Measurements from ENCODE around the gene TMPRSS11B.

The TMPRSS11B gene

GRCh38 chr4:68183417-68183816, 62.1 kb downstream of the TMPRSS11B start:
- Histone ChIP-seq H3K27ac (replicated peaks) (no peak overlapping the region), H3K27me3 (ENCODE audit: insufficient read depth, poor library complexity, severe bottlenecking) (no peaks in the 10 kb centered on the region), H3K4me3 (replicated peaks; ENCODE audit: insufficient read depth, low read length) (no peak overlapping the region)
- TF ChIP-seq POLR2AphosphoS5 (IDR thresholded peaks at IDR 0.05; ENCODE audit: low read depth) (no peak), SPI1 (IDR thresholded peaks at IDR 0.05; ENCODE audit: borderline replicate concordance, low read depth) (no peak), GABPA (IDR thresholded peaks at IDR 0.05; ENCODE audit: low read depth) (no peak), REST (IDR thresholded peaks at IDR 0.05; ENCODE audit: insufficient replicate concordance, low read depth) (no peak), CTCF (IDR thresholded peaks at IDR 0.05; ENCODE audit: insufficient read depth, low read length) (no peak)
- no peak for DNase-seq (ENCODE audit: low read depth in 1 of 2, low spot score in 1 of 2)

- TF ChIP-seq POLR2AphosphoS5 (IDR thresholded peaks at IDR 0.05; ENCODE audit: low read depth) (no peak), GABPA (IDR thresholded peaks at IDR 0.05; ENCODE audit: low read depth) (no peak), SPI1 (IDR thresholded peaks at IDR 0.05; ENCODE audit: borderline replicate concordance, low read depth) (no peak), REST (IDR thresholded peaks at IDR 0.05; ENCODE audit: insufficient replicate concordance, low read depth) (no peak), CTCF (IDR thresholded peaks at IDR 0.05; ENCODE audit: insufficient read depth, low read length) (no peak)
- H3K4me3 ChIP-seq (replicated peaks; ENCODE audit: insufficient read depth, low read length), result no peak overlapping the region
- DNase-seq (ENCODE audit: low read depth in 1 of 2, low spot score in 1 of 2), result no peak
- no peaks in the 10 kb centered on the region for H3K27me3 ChIP-seq (ENCODE audit: insufficient read depth, poor library complexity, severe bottlenecking)
- no peak overlapping the region for H3K27ac ChIP-seq (replicated peaks)
Observed at GRCh38 chr4:68182382-68182820, 63.1 kb downstream of the TMPRSS11B start.

- no peak for DNase-seq (ENCODE audit: low read depth in 1 of 2, low spot score in 1 of 2)
- Histone ChIP-seq H3K4me3 (replicated peaks; ENCODE audit: insufficient read depth, low read length) (no peak overlapping the region), H3K27ac (replicated peaks) (no peak overlapping the region), H3K27me3 (ENCODE audit: insufficient read depth, poor library complexity, severe bottlenecking) (no peaks in the 10 kb centered on the region)
- TF ChIP-seq POLR2AphosphoS5 (IDR thresholded peaks at IDR 0.05; ENCODE audit: low read depth) (no peak), GABPA (IDR thresholded peaks at IDR 0.05; ENCODE audit: low read depth) (no peak), SPI1 (IDR thresholded peaks at IDR 0.05; ENCODE audit: borderline replicate concordance, low read depth) (no peak), CTCF (IDR thresholded peaks at IDR 0.05; ENCODE audit: insufficient read depth, low read length) (no peak), REST (IDR thresholded peaks at IDR 0.05; ENCODE audit: insufficient replicate concordance, low read depth) (no peak)
Observed at GRCh38 chr4:68180849-68181526, 64.5 kb downstream of the TMPRSS11B start.

Data from HL-60 (cell line).